Measurements from ENCODE around the gene APOL3.
"Not testable (repeated sequence)": the region's sequence is repeated elsewhere in the genome, so short reads cannot be mapped to it uniquely, and the experiment has no call there.

The APOL3 gene

DNA sequence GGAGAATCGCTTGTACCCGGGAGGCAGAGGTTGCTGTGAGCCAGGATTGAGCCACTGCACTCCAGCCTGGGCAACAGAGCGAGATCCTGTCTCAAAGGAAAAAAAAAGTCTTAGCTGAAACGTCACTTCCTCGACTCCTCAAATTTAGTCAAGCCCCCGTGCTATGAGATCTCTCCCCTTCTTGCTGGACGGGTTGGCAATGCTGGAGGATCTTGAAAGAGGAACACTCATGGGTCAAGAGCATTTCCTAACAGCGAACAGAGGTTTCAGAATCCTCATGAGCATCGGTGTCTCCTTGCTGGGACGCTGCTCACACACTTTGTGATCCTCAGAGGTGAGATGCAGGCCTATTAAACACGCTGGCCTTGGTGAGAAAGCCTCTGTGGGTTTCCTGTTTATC is 35.9 kb downstream of the APOL3 start:
- no peak for DNase-seq (ENCODE audit: low read depth)
- no peak for TF ChIP-seq CTCF (IDR thresholded peaks at IDR 0.05; ENCODE audit: insufficient read depth, low read depth, low read length, missing control alignments)
- H3K4me3 ChIP-seq (ENCODE audit: low read length) = no peak overlapping the region

- no peak overlapping the region for H3K4me3 ChIP-seq (ENCODE audit: low read length)
- peak; percentile 95 for TF ChIP-seq CTCF (IDR thresholded peaks at IDR 0.05; ENCODE audit: insufficient read depth, low read depth, low read length, missing control alignments)
Measured at GRCh38 chr22:36123673-36124630, 36.6 kb downstream of the APOL3 start.

DNA sequence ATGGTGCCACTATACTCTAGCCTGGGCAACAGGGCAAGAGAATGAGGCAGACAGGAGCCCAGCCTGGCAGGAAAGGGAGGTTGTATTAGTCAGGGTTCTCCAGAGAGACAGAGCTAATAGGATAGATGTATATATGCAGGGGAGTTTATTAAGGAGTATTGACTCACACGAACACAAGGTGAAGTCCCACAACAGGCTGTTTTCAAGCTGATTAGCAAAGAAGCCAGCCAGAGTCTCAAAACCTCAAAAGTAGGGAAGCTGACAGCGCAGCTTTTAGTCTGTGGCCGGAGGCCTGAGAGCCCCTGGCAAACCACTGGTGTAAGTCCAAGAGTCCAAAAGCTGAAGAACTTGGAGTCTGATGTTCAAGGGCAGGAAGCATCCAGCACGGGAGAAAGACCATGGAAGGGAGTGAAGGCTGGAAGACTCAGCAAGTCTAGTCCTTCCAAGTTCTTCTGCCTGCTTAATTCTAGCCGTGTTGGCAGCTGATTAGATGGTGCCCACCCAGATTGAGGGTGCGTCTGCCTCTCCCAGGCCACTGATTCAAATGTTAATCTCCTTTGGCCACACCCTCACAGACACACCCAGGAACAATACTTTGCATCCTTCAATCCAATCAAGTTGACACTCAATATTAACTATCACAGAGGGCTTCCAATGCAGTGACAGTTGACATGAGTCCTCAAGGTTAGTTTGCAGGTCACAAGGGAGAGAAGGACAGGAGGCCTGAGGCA is 39.8 kb downstream of the APOL3 start:
- DNase-seq (ENCODE audit: low read depth) = peak; percentile 25

More at GRCh38 chr22:36123673-36124630, 36.6 kb downstream of the APOL3 start:
- peak; percentile 97 for DNase-seq (ENCODE audit: low read depth)

DNA sequence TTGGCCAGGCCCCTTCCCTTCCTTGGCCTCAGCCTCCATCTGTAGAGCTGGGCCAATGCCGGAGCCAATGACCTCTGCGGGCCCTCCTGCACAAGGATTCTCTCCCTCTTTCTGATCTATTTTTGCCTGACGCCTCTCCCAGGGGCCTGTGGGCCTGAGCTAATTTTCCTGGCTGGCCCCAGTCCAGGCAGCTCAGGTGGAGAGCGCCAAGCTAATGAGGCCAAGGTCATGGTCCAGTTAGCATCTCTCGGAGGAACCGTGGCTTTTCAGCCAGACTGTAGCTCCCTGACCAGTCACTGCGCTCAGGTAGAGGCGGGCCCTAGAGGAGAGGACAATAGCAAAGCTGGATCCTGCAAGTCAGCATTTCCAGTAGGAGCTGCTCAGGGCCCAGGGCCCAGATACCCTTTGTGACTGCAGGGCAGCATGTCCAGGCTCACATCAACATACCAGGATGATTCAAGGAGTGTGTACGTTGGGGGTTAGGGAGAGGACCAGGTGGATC is 43.5 kb downstream of the APOL3 start:
- no peak for DNase-seq (ENCODE audit: low read depth)
- no peak overlapping the region for H3K4me3 ChIP-seq (ENCODE audit: low read length)
- no peak for TF ChIP-seq CTCF (IDR thresholded peaks at IDR 0.05; ENCODE audit: insufficient read depth, low read depth, low read length, missing control alignments)

More for the DNA sequence above, 39.8 kb downstream of the APOL3 start:
- H3K4me3 ChIP-seq (ENCODE audit: low read length) = not testable (repeated sequence)

GRCh38 chr22:36116127-36116526 is 44.4 kb downstream of the APOL3 start:
- H3K4me3 ChIP-seq (ENCODE audit: low read length) = no peak overlapping the region
- no peak for TF ChIP-seq CTCF (IDR thresholded peaks at IDR 0.05; ENCODE audit: insufficient read depth, low read depth, low read length, missing control alignments)
- DNase-seq (ENCODE audit: low read depth) = peak; percentile 18

DNA sequence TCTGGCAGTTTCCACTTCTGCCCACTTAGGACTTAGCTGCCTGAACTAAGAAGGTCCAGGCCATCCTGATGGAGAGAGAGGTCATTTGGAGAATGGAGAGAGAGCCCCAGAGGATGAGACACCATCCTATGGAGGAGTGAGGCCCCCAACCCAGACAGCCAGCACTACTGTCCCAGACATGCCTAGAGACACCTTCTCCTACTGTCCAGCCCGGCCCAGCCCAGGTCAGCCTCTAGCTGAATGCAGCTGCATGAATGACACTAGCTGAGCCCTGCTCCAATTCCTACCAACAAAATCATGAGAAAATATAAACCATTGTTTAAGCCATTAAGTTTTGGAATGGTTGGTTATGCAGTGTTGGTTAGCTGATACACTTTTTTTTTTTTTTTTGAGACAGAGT is 47.4 kb downstream of the APOL3 start:
- no peak overlapping the region for H3K4me3 ChIP-seq (ENCODE audit: low read length)
- no peak for TF ChIP-seq CTCF (IDR thresholded peaks at IDR 0.05; ENCODE audit: insufficient read depth, low read depth, low read length, missing control alignments)
- no peak for DNase-seq (ENCODE audit: low read depth)

DNA sequence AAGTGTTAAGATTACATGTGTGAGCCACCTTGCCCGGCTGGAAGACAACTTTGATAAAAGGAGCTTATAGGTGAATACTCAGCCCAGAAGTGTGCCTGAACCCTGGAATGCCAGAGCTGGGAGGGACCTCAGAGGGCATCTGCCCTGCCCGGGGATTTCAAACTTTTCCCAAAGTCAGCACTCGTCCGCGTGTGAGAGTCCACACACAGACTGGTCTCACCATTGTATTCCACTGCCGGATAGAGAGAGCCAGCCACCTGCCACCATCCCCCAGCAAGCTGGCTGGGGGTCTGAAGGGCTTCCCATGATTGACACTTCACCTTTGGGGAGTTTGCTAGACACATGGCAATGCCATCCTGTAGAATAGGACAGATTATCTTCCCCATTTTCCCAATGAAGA is 49.2 kb downstream of the APOL3 start:
- DNase-seq (ENCODE audit: low read depth) = no peak
- no peak overlapping the region for H3K4me3 ChIP-seq (ENCODE audit: low read length)
- TF ChIP-seq CTCF (IDR thresholded peaks at IDR 0.05; ENCODE audit: insufficient read depth, low read depth, low read length, missing control alignments) = no peak
